ENCODE data around the gene RAB7B. TPM values are rescaled to one million over a fixed set of nuclear protein-coding genes. Genes with fewer than 3 reads are reported as not detected.
A peak's percentile ranks its signal among the peaks of the same experiment; 100 is the strongest.

The RAB7B gene
- total and polyA plus RNA-seq, 9 of the 15 experiments (the other 6 are each of a cell fraction or from before 2014, with no cell fraction given) = 0.03 to 0.29 (median 0.07) TPM; not detected in 4

DNA sequence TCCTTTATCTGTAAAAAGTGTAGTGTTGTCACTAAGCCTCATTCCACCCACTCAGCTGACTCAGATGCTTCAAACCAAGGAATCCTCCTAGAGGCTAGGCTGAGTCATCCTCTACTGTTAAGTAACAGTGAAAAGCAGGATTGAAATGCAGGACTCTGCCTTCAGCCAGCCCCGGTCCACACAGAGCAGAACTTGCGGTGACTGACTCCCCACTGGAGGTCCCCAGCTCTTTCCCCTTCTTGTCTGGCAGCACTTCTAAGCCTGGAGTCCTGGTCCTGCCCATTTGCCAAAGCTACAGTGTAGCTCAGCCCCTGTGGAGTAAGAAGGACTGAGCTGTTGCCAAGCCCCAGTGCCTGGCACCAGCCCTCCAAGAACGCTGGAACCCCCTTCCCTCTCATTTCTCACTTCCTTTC is 1.7 kb downstream of the RAB7B start (continued):
- TF ChIP-seq, protein P1, sequence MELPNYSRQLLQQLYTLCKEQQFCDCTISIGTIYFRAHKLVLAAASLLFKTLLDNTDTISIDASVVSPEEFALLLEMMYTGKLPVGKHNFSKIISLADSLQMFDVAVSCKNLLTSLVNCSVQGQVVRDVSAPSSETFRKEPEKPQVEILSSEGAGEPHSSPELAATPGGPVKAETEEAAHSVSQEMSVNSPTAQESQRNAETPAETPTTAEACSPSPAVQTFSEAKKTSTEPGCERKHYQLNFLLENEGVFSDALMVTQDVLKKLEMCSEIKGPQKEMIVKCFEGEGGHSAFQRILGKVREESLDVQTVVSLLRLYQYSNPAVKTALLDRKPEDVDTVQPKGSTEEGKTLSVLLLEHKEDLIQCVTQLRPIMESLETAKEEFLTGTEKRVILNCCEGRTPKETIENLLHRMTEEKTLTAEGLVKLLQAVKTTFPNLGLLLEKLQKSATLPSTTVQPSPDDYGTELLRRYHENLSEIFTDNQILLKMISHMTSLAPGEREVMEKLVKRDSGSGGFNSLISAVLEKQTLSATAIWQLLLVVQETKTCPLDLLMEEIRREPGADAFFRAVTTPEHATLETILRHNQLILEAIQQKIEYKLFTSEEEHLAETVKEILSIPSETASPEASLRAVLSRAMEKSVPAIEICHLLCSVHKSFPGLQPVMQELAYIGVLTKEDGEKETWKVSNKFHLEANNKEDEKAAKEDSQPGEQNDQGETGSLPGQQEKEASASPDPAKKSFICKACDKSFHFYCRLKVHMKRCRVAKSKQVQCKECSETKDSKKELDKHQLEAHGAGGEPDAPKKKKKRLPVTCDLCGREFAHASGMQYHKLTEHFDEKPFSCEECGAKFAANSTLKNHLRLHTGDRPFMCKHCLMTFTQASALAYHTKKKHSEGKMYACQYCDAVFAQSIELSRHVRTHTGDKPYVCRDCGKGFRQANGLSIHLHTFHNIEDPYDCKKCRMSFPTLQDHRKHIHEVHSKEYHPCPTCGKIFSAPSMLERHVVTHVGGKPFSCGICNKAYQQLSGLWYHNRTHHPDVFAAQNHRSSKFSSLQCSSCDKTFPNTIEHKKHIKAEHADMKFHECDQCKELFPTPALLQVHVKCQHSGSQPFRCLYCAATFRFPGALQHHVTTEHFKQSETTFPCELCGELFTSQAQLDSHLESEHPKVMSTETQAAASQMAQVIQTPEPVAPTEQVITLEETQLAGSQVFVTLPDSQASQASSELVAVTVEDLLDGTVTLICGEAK (IDR thresholded peaks at IDR 0.05) = no peak
- TF ChIP-seq, protein P1 (CRISPR knock-in tag; IDR thresholded peaks at IDR 0.05) = no peak
- TF ChIP-seq, protein P2, sequence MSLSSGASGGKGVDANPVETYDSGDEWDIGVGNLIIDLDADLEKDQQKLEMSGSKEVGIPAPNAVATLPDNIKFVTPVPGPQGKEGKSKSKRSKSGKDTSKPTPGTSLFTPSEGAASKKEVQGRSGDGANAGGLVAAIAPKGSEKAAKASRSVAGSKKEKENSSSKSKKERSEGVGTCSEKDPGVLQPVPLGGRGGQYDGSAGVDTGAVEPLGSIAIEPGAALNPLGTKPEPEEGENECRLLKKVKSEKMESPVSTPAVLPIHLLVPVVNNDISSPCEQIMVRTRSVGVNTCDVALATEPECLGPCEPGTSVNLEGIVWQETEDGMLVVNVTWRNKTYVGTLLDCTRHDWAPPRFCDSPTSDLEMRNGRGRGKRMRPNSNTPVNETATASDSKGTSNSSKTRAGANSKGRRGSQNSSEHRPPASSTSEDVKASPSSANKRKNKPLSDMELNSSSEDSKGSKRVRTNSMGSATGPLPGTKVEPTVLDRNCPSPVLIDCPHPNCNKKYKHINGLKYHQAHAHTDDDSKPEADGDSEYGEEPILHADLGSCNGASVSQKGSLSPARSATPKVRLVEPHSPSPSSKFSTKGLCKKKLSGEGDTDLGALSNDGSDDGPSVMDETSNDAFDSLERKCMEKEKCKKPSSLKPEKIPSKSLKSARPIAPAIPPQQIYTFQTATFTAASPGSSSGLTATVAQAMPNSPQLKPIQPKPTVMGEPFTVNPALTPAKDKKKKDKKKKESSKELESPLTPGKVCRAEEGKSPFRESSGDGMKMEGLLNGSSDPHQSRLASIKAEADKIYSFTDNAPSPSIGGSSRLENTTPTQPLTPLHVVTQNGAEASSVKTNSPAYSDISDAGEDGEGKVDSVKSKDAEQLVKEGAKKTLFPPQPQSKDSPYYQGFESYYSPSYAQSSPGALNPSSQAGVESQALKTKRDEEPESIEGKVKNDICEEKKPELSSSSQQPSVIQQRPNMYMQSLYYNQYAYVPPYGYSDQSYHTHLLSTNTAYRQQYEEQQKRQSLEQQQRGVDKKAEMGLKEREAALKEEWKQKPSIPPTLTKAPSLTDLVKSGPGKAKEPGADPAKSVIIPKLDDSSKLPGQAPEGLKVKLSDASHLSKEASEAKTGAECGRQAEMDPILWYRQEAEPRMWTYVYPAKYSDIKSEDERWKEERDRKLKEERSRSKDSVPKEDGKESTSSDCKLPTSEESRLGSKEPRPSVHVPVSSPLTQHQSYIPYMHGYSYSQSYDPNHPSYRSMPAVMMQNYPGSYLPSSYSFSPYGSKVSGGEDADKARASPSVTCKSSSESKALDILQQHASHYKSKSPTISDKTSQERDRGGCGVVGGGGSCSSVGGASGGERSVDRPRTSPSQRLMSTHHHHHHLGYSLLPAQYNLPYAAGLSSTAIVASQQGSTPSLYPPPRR (CRISPR knock-in tag; IDR thresholded peaks at IDR 0.05; ENCODE audit: borderline replicate concordance) = no peak
- TF ChIP-seq KDM2B (CRISPR knock-in tag; IDR thresholded peaks at IDR 0.05) (no peak), ARID1B (IDR thresholded peaks at IDR 0.05) (peak; percentile 83), ELF2 (CRISPR knock-in tag; IDR thresholded peaks at IDR 0.05) (no peak), SRSF1 (IDR thresholded peaks at IDR 0.05; ENCODE audit: low read depth, low read length) (no peak), CBX2 (IDR thresholded peaks at IDR 0.05; ENCODE audit: insufficient read depth, low read length, poor library complexity, severe bottlenecking) (no peak), ZNF316 (IDR thresholded peaks at IDR 0.05) (peak; percentile 17; the same call in 1 of the 2 replicates), TCF7L2 (IDR thresholded peaks at IDR 0.05; ENCODE audit: low read depth, low read length) (no peak), L3MBTL2 (IDR thresholded peaks at IDR 0.05) (no peak)
- TF ChIP-seq, protein P3, sequence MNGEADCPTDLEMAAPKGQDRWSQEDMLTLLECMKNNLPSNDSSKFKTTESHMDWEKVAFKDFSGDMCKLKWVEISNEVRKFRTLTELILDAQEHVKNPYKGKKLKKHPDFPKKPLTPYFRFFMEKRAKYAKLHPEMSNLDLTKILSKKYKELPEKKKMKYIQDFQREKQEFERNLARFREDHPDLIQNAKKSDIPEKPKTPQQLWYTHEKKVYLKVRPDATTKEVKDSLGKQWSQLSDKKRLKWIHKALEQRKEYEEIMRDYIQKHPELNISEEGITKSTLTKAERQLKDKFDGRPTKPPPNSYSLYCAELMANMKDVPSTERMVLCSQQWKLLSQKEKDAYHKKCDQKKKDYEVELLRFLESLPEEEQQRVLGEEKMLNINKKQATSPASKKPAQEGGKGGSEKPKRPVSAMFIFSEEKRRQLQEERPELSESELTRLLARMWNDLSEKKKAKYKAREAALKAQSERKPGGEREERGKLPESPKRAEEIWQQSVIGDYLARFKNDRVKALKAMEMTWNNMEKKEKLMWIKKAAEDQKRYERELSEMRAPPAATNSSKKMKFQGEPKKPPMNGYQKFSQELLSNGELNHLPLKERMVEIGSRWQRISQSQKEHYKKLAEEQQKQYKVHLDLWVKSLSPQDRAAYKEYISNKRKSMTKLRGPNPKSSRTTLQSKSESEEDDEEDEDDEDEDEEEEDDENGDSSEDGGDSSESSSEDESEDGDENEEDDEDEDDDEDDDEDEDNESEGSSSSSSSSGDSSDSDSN (IDR thresholded peaks at IDR 0.05; ENCODE audit: borderline replicate concordance in 1 of 2, low read depth in 2 of 2, low read length in 2 of 2) = no peak
